NCI-H526 (cell line): ENCODE data around the gene KLHL4.
"Not testable (repeated sequence)": the region's sequence is repeated elsewhere in the genome, so short reads cannot be mapped to it uniquely, and the experiment has no call there.

Experiments
- DNase-seq, 2 experiments: peaks; one replicate each; lab custom pipeline; 2025; lab: John Stamatoyannopoulos, UW

The KLHL4 gene

GRCh38 chrX:87517571-87518141 is at the start of gene KLHL4:
KLHL4 (plus strand) TSS chrX:87517802; CDS start chrX:87517894, 92 bp downstream.
- DNase-seq, result no peak

- DNase-seq, result no peak
Observed at GRCh38 chrX:87468941-87469340, 48.7 kb upstream of the KLHL4 start.

GRCh38 chrX:87475793-87476192 is 41.8 kb upstream of the KLHL4 start:
- no peak for DNase-seq

GRCh38 chrX:87478703-87479102 is 38.9 kb upstream of the KLHL4 start:
- DNase-seq, result not testable (repeated sequence)

GRCh38 chrX:87489071-87489470 is 28.5 kb upstream of the KLHL4 start:
- no peak for DNase-seq

GRCh38 chrX:87515836-87516235 is 1.8 kb upstream of the KLHL4 start:
- DNase-seq, result no peak

GRCh38 chrX:87516717-87517121 is 883 bp upstream of the KLHL4 start:
- DNase-seq, result no peak

GRCh38 chrX:87518504-87518903 is 902 bp downstream of the KLHL4 start:
- DNase-seq, result no peak

GRCh38 chrX:87525771-87526229 is 8.2 kb downstream of the KLHL4 start:
- no peak for DNase-seq

GRCh38 chrX:87526281-87526680 is 8.7 kb downstream of the KLHL4 start:
- no peak for DNase-seq

GRCh38 chrX:87528487-87528886 is 10.9 kb downstream of the KLHL4 start:
- DNase-seq, result no peak

GRCh38 chrX:87571964-87572363 is 54.4 kb downstream of the KLHL4 start:
- no peak for DNase-seq

GRCh38 chrX:87572901-87573300 is 55.3 kb downstream of the KLHL4 start:
- DNase-seq, result no peak

GRCh38 chrX:87578978-87579377 is 61.4 kb downstream of the KLHL4 start:
- no peak for DNase-seq

- DNase-seq, result no peak
Observed at GRCh38 chrX:87580862-87581261, 63.3 kb downstream of the KLHL4 start.

GRCh38 chrX:87582453-87582852 is 64.9 kb downstream of the KLHL4 start:
- DNase-seq, result no peak

- DNase-seq, result peak in 1 of 2 experiments; percentile 10
Observed at GRCh38 chrX:87583679-87584078, 66.1 kb downstream of the KLHL4 start.

GRCh38 chrX:87616371-87616770 is 98.8 kb downstream of the KLHL4 start:
- DNase-seq, result no peak

GRCh38 chrX:87621697-87622096 is 104.1 kb downstream of the KLHL4 start:
- DNase-seq, result no peak

GRCh38 chrX:87626996-87627395 is 109.4 kb downstream of the KLHL4 start:
- DNase-seq, result no peak

- no peak for DNase-seq
Observed at GRCh38 chrX:87634361-87634760, 116.8 kb downstream of the KLHL4 start.

- no peak for DNase-seq
Observed at GRCh38 chrX:87636533-87636932, 118.9 kb downstream of the KLHL4 start.

GRCh38 chrX:87641439-87641838 is 123.8 kb downstream of the KLHL4 start:
- DNase-seq, result not testable (repeated sequence)

GRCh38 chrX:87661761-87662160 is 144.2 kb downstream of the KLHL4 start:
- DNase-seq, result no peak
